Measurements from ENCODE around the gene CLSTN2.

Gene CLSTN2

GRCh38 chr3:139939681-139940190 is 4.8 kb downstream of the CLSTN2 start:
- DNase-seq (ENCODE audit: insufficient read length, low spot score): no peak
- FAIRE-seq: no peak
- TF ChIP-seq SPI1 (IDR thresholded peaks at IDR 0.05; ENCODE audit: low read depth, low read length): no peak
- TF ChIP-seq TAF1 (IDR thresholded peaks at IDR 0.05; ENCODE audit: low read depth, low read length): no peak
- no peak for TF ChIP-seq POLR2AphosphoS5 (IDR thresholded peaks at IDR 0.05; ENCODE audit: low read depth, low read length)
- TF ChIP-seq POLR2A (IDR thresholded peaks at IDR 0.05; ENCODE audit: low read depth, low read length): no peak
- no peak for TF ChIP-seq PAX5 (IDR thresholded peaks at IDR 0.05; ENCODE audit: insufficient read depth, low read length, severe bottlenecking)
- no peak for TF ChIP-seq POU2F2 (IDR thresholded peaks at IDR 0.05; ENCODE audit: low read depth, low read length)

GRCh38 chr3:139940622-139941021 is 5.6 kb downstream of the CLSTN2 start:
- TF ChIP-seq POU2F2 (IDR thresholded peaks at IDR 0.05; ENCODE audit: low read depth, low read length): no peak
- TF ChIP-seq PAX5 (IDR thresholded peaks at IDR 0.05; ENCODE audit: insufficient read depth, low read length, severe bottlenecking): no peak
- no peak for TF ChIP-seq POLR2AphosphoS5 (IDR thresholded peaks at IDR 0.05; ENCODE audit: low read depth, low read length)
- TF ChIP-seq SPI1 (IDR thresholded peaks at IDR 0.05; ENCODE audit: low read depth, low read length): no peak
- no peak for TF ChIP-seq POLR2A (IDR thresholded peaks at IDR 0.05; ENCODE audit: low read depth, low read length)
- no peak for TF ChIP-seq TAF1 (IDR thresholded peaks at IDR 0.05; ENCODE audit: low read depth, low read length)
- FAIRE-seq (no peak), DNase-seq (ENCODE audit: insufficient read length, low spot score) (no peak)

- no peak for FAIRE-seq
- DNase-seq (ENCODE audit: insufficient read length, low spot score): no peak
- TF ChIP-seq PAX5 (IDR thresholded peaks at IDR 0.05; ENCODE audit: insufficient read depth, low read length, severe bottlenecking) (no peak), POLR2AphosphoS5 (IDR thresholded peaks at IDR 0.05; ENCODE audit: low read depth, low read length) (no peak), POU2F2 (IDR thresholded peaks at IDR 0.05; ENCODE audit: low read depth, low read length) (no peak), TAF1 (IDR thresholded peaks at IDR 0.05; ENCODE audit: low read depth, low read length) (no peak), POLR2A (IDR thresholded peaks at IDR 0.05; ENCODE audit: low read depth, low read length) (no peak), SPI1 (IDR thresholded peaks at IDR 0.05; ENCODE audit: low read depth, low read length) (no peak)
Observed at GRCh38 chr3:139941580-139941979, 6.6 kb downstream of the CLSTN2 start.

- TF ChIP-seq PAX5 (IDR thresholded peaks at IDR 0.05; ENCODE audit: insufficient read depth, low read length, severe bottlenecking) (no peak), TAF1 (IDR thresholded peaks at IDR 0.05; ENCODE audit: low read depth, low read length) (no peak), SPI1 (IDR thresholded peaks at IDR 0.05; ENCODE audit: low read depth, low read length) (no peak), POU2F2 (IDR thresholded peaks at IDR 0.05; ENCODE audit: low read depth, low read length) (no peak), POLR2A (IDR thresholded peaks at IDR 0.05; ENCODE audit: low read depth, low read length) (no peak), POLR2AphosphoS5 (IDR thresholded peaks at IDR 0.05; ENCODE audit: low read depth, low read length) (no peak)
- FAIRE-seq (no peak), DNase-seq (ENCODE audit: insufficient read length, low spot score) (no peak)
Observed at GRCh38 chr3:139944256-139944910, 9.4 kb downstream of the CLSTN2 start.

GRCh38 chr3:139945386-139945785 is 10.4 kb downstream of the CLSTN2 start:
- DNase-seq (ENCODE audit: insufficient read length, low spot score) (no peak), FAIRE-seq (no peak)
- TF ChIP-seq PAX5 (IDR thresholded peaks at IDR 0.05; ENCODE audit: insufficient read depth, low read length, severe bottlenecking): no peak
- no peak for TF ChIP-seq TAF1 (IDR thresholded peaks at IDR 0.05; ENCODE audit: low read depth, low read length)
- no peak for TF ChIP-seq SPI1 (IDR thresholded peaks at IDR 0.05; ENCODE audit: low read depth, low read length)
- TF ChIP-seq POLR2A (IDR thresholded peaks at IDR 0.05; ENCODE audit: low read depth, low read length): no peak
- no peak for TF ChIP-seq POU2F2 (IDR thresholded peaks at IDR 0.05; ENCODE audit: low read depth, low read length)
- no peak for TF ChIP-seq POLR2AphosphoS5 (IDR thresholded peaks at IDR 0.05; ENCODE audit: low read depth, low read length)

GRCh38 chr3:139945942-139946341 is 11.0 kb downstream of the CLSTN2 start:
- TF ChIP-seq POLR2AphosphoS5 (IDR thresholded peaks at IDR 0.05; ENCODE audit: low read depth, low read length) (no peak), TAF1 (IDR thresholded peaks at IDR 0.05; ENCODE audit: low read depth, low read length) (no peak), POLR2A (IDR thresholded peaks at IDR 0.05; ENCODE audit: low read depth, low read length) (no peak)
- DNase-seq (ENCODE audit: insufficient read length, low spot score) (no peak), FAIRE-seq (no peak)

GRCh38 chr3:139948467-139948866 is 13.5 kb downstream of the CLSTN2 start:
- TF ChIP-seq TAF1 (IDR thresholded peaks at IDR 0.05; ENCODE audit: low read depth, low read length) (no peak), SPI1 (IDR thresholded peaks at IDR 0.05; ENCODE audit: low read depth, low read length) (no peak), POLR2AphosphoS5 (IDR thresholded peaks at IDR 0.05; ENCODE audit: low read depth, low read length) (no peak), PAX5 (IDR thresholded peaks at IDR 0.05; ENCODE audit: insufficient read depth, low read length, severe bottlenecking) (no peak), POU2F2 (IDR thresholded peaks at IDR 0.05; ENCODE audit: low read depth, low read length) (no peak), POLR2A (IDR thresholded peaks at IDR 0.05; ENCODE audit: low read depth, low read length) (no peak)
- DNase-seq (ENCODE audit: insufficient read length, low spot score) (no peak), FAIRE-seq (no peak)

- no peak for TF ChIP-seq POU2F2 (IDR thresholded peaks at IDR 0.05; ENCODE audit: low read depth, low read length)
- no peak for TF ChIP-seq POLR2A (IDR thresholded peaks at IDR 0.05; ENCODE audit: low read depth, low read length)
- no peak for TF ChIP-seq PAX5 (IDR thresholded peaks at IDR 0.05; ENCODE audit: insufficient read depth, low read length, severe bottlenecking)
- no peak for TF ChIP-seq POLR2AphosphoS5 (IDR thresholded peaks at IDR 0.05; ENCODE audit: low read depth, low read length)
- no peak for TF ChIP-seq SPI1 (IDR thresholded peaks at IDR 0.05; ENCODE audit: low read depth, low read length)
- TF ChIP-seq TAF1 (IDR thresholded peaks at IDR 0.05; ENCODE audit: low read depth, low read length): no peak
- no peak for FAIRE-seq
- no peak for DNase-seq (ENCODE audit: insufficient read length, low spot score)
Observed at GRCh38 chr3:139948898-139949297, 13.9 kb downstream of the CLSTN2 start.

- no peak for TF ChIP-seq SPI1 (IDR thresholded peaks at IDR 0.05; ENCODE audit: low read depth, low read length)
- no peak for TF ChIP-seq PAX5 (IDR thresholded peaks at IDR 0.05; ENCODE audit: insufficient read depth, low read length, severe bottlenecking)
- TF ChIP-seq POU2F2 (IDR thresholded peaks at IDR 0.05; ENCODE audit: low read depth, low read length): no peak
- TF ChIP-seq TAF1 (IDR thresholded peaks at IDR 0.05; ENCODE audit: low read depth, low read length): no peak
- no peak for TF ChIP-seq POLR2A (IDR thresholded peaks at IDR 0.05; ENCODE audit: low read depth, low read length)
- TF ChIP-seq POLR2AphosphoS5 (IDR thresholded peaks at IDR 0.05; ENCODE audit: low read depth, low read length): no peak
- no peak for DNase-seq (ENCODE audit: insufficient read length, low spot score)
- FAIRE-seq: no peak
Observed at GRCh38 chr3:139953131-139953910, 18.3 kb downstream of the CLSTN2 start.
